Measurements from ENCODE around the gene EPB41L1. TPM values are rescaled to one million over a fixed set of nuclear protein-coding genes. Genes with fewer than 3 reads are reported as not detected.
A peak's percentile ranks its signal among the peaks of the same experiment; 100 is the strongest.

The EPB41L1 gene
- total and polyA plus RNA-seq, 8 donors, result 33.8 to 80.1 (median 38.7) TPM

DNA sequence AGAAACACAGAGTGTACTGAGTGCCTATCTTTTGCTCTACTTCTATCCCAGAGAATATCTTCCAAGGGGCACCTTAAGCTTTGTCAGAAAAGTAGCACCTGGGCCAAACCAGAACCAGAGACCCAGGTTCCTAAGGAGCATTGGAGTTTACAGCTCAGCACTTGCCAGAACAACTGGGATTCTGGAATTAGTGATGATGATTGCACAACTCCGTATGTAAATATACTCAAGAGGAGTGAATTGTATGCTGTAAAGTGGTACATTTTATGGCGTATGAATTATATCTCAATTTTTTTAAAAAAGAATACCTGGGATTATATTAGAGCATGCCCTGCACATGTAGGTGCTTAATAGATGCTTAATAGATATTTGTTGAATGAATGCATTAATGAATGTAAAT lies 36.2 kb upstream of the EPB41L1 start:
- ATAC-seq (peak; percentile 33), DNase-seq (peak in 1 of 4 donors; percentile 35)
- Histone ChIP-seq H3K4me1 (peaks cover 0 to 30% of the 10 kb centered on the region in 2 donors), H3K36me3 (no peaks in the 10 kb centered on the region), H3K27ac (no peak overlapping the region), H3K9me3 (no peaks in the 10 kb centered on the region), H3K27me3 (no peaks in the 10 kb centered on the region), H3K4me3 (no peak overlapping the region)
- TF ChIP-seq, protein P1, sequence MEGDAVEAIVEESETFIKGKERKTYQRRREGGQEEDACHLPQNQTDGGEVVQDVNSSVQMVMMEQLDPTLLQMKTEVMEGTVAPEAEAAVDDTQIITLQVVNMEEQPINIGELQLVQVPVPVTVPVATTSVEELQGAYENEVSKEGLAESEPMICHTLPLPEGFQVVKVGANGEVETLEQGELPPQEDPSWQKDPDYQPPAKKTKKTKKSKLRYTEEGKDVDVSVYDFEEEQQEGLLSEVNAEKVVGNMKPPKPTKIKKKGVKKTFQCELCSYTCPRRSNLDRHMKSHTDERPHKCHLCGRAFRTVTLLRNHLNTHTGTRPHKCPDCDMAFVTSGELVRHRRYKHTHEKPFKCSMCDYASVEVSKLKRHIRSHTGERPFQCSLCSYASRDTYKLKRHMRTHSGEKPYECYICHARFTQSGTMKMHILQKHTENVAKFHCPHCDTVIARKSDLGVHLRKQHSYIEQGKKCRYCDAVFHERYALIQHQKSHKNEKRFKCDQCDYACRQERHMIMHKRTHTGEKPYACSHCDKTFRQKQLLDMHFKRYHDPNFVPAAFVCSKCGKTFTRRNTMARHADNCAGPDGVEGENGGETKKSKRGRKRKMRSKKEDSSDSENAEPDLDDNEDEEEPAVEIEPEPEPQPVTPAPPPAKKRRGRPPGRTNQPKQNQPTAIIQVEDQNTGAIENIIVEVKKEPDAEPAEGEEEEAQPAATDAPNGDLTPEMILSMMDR (IDR thresholded peaks at IDR 0.05), result no peak
- intact Hi-C loops (cut with DNase I), result no loop called here

DNA sequence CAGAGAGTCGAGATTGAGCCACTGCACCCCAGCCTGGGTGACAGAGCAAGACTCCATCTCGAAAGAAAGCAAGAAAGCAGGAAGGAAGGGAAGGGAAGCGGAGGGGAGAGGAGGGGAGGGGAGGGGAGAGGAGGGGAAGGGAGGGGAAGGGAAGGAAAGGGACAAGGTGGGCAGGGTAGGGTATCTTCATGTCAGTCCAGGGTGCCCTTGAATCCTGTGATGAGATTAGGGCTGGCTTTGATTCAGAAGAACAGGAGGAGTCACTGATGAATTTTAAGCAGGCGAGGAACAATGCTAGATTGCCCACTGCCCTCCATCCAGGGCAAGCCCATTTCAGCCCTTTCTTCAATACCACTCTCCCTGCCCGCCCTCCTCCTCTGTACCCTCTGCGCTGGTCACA lies 35.0 kb upstream of the EPB41L1 start:
- Histone ChIP-seq H3K4me1 (peaks cover 0 to 19% of the 10 kb centered on the region in 2 donors), H3K27me3 (no peaks in the 10 kb centered on the region), H3K9me3 (no peaks in the 10 kb centered on the region), H3K36me3 (no peaks in the 10 kb centered on the region), H3K4me3 (no peak overlapping the region), H3K27ac (no peak overlapping the region)
- DNase-seq (no peak), ATAC-seq (no peak)
- intact Hi-C loops (cut with DNase I), result no loop called here
- TF ChIP-seq, protein P1 (IDR thresholded peaks at IDR 0.05), result no peak

DNA sequence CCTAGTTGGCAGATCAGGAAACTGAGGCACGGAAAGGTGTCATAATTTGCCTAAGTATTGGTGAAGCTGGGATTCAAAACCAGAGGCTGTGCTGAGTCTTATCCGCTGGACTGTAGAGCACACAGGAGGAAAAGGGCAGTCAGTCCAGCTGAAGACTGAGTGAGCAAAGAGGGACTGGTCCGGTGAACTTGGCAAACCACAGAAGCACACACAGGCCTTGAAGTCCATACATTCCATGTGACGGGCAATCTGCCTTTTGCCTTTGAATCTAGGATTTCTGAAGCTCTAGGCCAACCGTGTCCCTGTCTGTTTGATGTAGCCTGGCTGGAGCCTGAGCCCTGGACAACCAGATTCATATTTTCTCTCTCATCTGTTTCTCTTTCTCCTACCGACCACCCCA lies 34.3 kb upstream of the EPB41L1 start:
- Histone ChIP-seq H3K4me1 (peaks cover 0 to 19% of the 10 kb centered on the region in 2 donors), H3K4me3 (no peak overlapping the region), H3K27ac (no peak overlapping the region), H3K36me3 (no peaks in the 10 kb centered on the region), H3K27me3 (no peaks in the 10 kb centered on the region), H3K9me3 (no peaks in the 10 kb centered on the region)
- TF ChIP-seq, protein P1 (IDR thresholded peaks at IDR 0.05), result no peak
- DNase-seq, result no peak
- intact Hi-C loops (cut with DNase I), result no loop called here
- no peak for ATAC-seq

DNA sequence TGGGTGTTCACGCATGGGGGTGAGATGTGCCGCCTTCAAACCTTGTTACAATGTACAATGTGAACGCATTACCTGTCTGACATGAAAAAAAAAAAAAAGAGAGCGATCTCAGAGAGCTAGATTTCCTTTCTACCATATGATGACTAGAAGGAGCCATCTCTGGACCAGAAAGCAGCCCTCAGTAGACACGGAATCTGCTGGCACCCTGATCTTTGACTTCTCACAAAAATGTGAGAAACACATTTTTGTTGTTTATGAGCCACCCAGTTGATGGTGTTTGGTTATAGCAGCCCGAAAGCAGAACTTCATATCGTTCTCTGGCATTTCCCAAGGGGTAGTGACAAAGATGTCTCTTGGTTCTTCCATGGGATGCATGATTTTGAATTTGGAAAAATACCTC lies 33.5 kb upstream of the EPB41L1 start:
- intact Hi-C loops (cut with DNase I), result no loop called here
- no peak overlapping the region for H3K27ac ChIP-seq
- no peak for DNase-seq

DNA sequence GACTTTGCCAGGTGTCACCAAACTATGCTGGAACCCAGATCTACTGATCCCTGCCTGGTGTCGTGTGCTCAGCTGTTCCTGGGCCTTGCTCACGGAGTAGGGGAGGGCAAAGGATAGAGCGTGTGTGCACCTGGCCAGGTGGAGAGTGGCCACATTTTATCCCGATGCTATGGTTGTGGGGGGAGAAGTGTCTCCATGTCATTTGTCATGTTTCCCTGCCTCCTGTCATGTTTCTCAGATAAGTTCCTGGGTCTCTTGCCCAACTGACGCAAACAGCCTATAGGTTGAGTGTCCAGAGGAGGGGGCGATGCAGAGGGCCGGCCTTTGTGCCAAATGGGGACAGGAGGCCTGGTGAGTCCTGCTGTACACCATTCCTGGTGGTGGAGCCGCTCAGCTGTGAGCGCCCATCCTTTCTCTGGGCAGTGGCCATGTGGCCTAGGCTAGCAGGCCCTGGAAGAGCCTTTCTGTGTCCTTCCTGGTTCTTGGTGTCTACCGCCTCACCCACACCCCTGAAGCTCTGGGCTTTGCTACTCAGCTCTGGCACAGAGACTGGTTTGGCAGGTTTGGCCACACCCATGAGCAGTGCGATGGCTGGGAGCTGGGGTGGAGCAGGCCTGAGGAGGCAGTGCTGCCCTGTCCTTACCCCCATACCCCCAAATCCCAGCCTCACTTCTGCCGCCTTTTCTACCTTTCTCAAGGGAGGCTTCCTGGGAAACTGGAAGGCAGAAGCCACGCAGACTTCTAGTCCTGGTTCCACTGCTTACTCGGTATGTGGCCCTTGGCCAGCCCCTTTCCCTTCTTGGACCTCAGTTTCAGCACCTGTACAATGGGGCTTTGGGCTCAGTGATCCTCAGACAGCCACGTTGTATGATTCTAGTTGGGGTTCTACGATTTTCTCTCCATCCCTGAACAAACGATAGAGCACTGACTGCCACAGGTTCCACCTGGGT lies 32.3 kb upstream of the EPB41L1 start:
- Histone ChIP-seq H3K4me1 (peaks cover 0 to 10% of the 10 kb centered on the region in 2 donors), H3K36me3 (no peaks in the 10 kb centered on the region), H3K4me3 (no peak overlapping the region), H3K27ac (peak overlapping the region; percentile 44 to 45), H3K27me3 (no peaks in the 10 kb centered on the region), H3K9me3 (no peaks in the 10 kb centered on the region)
- TF ChIP-seq, protein P1 (IDR thresholded peaks at IDR 0.05), result no peak
- intact Hi-C loops (cut with DNase I), result no loop called here
- DNase-seq (peak in 3 of 4 donors; percentile 71 to 87 (median 83)), ATAC-seq (peak; percentile 96)

More for the DNA sequence above, 33.5 kb upstream of the EPB41L1 start:
- Histone ChIP-seq H3K4me3 (no peak overlapping the region), H3K36me3 (no peaks in the 10 kb centered on the region), H3K27me3 (no peaks in the 10 kb centered on the region), H3K4me1 (peaks cover 0 to 19% of the 10 kb centered on the region in 2 donors), H3K9me3 (no peaks in the 10 kb centered on the region)
- TF ChIP-seq, protein P1 (IDR thresholded peaks at IDR 0.05), result no peak
- ATAC-seq, result no peak
